H7 (cell line): ENCODE measurements around the gene REV3L. TPM values are rescaled to one million over a fixed set of nuclear protein-coding genes. Genes with fewer than 3 reads are reported as not detected.
A peak's percentile ranks its signal among the peaks of the same experiment; 100 is the strongest.

Experiments used
- DNase-seq: peaks from one replicate; pipeline ENCODE4 v3.0.0; 2012
- H3K27me3 ChIP-seq: 2 replicates; pipeline ENCODE4 v1.6.0; 2011; ENCODE audit warnings: mild to moderate bottlenecking, low read length; ENCODE audit not compliant: control insufficient read depth, insufficient read depth
- H3K36me3 ChIP-seq: replicated peaks from 2 replicates; pipeline ENCODE4 v1.5.1; 2011; ENCODE audit warnings: low read length; ENCODE audit not compliant: control insufficient read depth, insufficient read depth
- H3K4me3 ChIP-seq: 2 replicates; pipeline ENCODE4 v1.5.1; 2011; ENCODE audit warnings: low read depth, mild to moderate bottlenecking, control low read depth, low read length, moderate library complexity; ENCODE audit not compliant: insufficient read depth
- total RNA-seq: library from RNA; depleted of rRNA; stranded (reverse); fragments of >200 nt; shearing (Covaris generic); gene quantifications from 2 replicates; pipeline ENCODE4 v1.2.3, GENCODE V29; 2014

The REV3L gene
- total RNA-seq, 1 experiment from 2014 or later, result 2.1 TPM

DNA sequence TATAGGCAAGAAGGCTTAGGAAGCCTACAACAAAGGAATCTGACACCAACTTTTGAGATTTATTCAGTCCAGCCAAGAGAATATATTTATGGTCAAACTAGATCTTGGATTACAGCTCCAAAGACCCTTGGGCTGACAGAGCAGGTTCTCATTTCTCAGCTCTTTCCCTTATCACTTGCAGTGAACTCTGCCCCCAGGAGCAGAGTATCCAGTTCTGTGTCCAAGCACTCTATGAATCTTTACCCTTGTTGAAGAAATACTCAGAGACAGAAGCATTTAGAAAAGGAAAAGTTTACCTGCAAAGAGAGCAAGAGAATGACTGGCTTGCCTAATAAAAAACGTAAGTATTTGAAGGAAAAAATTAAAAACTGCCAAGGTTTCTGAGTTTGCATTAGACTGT, 205.2 kb downstream of the REV3L start:
- H3K4me3 ChIP-seq, result no peak overlapping the region
- peaks cover 15% of the 10 kb centered on the region for H3K36me3 ChIP-seq
- no peak for DNase-seq
- H3K27me3 ChIP-seq, result no peaks in the 10 kb centered on the region

- peaks cover 14% of the 10 kb centered on the region for H3K36me3 ChIP-seq
- no peak overlapping the region for H3K4me3 ChIP-seq
- DNase-seq, result no peak
- no peaks in the 10 kb centered on the region for H3K27me3 ChIP-seq
Measured at GRCh38 chr6:111276736-111277135, 206.3 kb downstream of the REV3L start.

DNA sequence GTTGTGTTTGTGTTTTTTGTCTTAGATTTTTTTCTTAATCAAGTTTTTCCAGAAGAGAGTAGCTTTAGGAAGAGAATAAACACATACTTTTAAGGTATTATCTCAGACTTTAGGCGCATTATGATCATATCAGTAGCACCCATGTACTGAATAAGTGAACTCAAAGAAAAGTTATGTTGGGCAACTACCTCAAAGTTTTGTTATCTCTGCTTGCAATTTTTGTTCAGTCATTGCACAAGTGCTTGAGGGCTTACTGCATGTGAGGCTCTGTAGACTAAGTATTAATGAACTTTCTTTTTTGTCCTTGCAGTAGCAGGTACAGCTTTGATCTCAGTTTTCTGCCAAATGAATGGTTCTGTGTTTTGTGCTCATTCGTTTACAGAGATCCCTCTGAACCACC, 206.7 kb downstream of the REV3L start:
- Histone ChIP-seq H3K36me3 (peaks cover 14% of the 10 kb centered on the region), H3K4me3 (no peak overlapping the region), H3K27me3 (no peaks in the 10 kb centered on the region)
- no peak for DNase-seq

- Histone ChIP-seq H3K36me3 (peaks cover 14% of the 10 kb centered on the region), H3K4me3 (no peak overlapping the region)
Measured at GRCh38 chr6:111274593-111275217, 208.3 kb downstream of the REV3L start.

GRCh38 chr6:111270121-111270520, 212.9 kb downstream of the REV3L start:
- no peak overlapping the region for H3K4me3 ChIP-seq
- H3K27me3 ChIP-seq, result no peaks in the 10 kb centered on the region
- DNase-seq, result no peak
- peaks cover 10% of the 10 kb centered on the region for H3K36me3 ChIP-seq

More at GRCh38 chr6:111274593-111275217, 208.3 kb downstream of the REV3L start:
- no peaks in the 10 kb centered on the region for H3K27me3 ChIP-seq
- no peak for DNase-seq

DNA sequence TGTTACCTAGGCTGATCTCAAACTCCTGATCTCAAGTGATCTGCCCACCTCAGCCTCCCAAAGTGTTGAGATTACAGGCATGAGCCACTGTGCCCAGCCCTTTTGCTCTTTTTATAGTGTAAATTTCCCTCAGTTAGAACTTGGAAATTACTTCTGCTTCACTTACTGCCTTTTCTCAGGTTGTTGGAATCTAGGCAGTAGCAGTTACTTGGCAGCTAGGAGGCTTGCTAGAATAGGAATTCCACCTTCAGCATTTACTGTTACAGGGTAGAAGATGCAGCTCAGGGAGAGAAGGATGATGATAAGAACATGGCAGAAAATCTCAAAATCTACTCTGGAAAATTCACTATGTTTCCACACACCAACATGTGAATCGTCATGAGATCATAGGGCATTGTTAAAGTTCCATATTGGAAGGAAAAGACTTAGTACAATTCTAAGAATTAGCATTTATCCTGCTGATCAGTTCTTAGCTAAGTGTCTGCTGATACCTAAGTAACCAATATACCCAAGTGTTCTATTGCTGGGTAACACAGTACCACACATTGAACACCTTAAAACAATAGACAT, 213.5 kb downstream of the REV3L start:
- H3K36me3 ChIP-seq, result peaks cover 11% of the 10 kb centered on the region
- DNase-seq, result no peak
- H3K27me3 ChIP-seq, result no peaks in the 10 kb centered on the region
- H3K4me3 ChIP-seq, result no peak overlapping the region

DNA sequence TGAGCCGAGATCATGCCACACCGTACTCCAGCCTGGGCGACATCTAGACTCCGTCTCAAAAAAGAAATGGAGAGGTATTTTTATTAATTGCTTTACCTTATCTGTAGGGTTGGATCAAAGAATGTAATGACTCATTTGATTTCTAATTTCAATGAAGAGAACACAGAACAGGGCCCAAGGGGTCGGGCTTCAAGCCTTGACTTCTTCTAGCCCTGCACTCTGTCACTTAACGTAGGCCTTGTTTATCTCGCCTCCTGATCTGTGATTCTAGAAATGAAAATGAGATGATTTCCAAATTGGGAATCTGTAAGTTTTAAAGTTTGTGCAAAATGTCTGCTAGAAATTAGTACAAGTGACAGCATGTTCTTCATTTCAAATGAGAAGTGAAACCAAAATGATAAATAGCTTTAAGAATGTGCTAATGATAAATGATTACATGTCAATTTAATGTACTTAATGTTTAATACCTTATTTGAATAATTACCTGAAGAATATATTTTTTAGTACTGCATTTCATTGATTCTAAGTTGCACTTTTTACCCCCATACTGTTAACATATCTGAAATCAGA, 215.2 kb downstream of the REV3L start:
- Histone ChIP-seq H3K4me3 (no peak overlapping the region), H3K27me3 (no peaks in the 10 kb centered on the region), H3K36me3 (peaks cover 16% of the 10 kb centered on the region)
- DNase-seq, result no peak

DNA sequence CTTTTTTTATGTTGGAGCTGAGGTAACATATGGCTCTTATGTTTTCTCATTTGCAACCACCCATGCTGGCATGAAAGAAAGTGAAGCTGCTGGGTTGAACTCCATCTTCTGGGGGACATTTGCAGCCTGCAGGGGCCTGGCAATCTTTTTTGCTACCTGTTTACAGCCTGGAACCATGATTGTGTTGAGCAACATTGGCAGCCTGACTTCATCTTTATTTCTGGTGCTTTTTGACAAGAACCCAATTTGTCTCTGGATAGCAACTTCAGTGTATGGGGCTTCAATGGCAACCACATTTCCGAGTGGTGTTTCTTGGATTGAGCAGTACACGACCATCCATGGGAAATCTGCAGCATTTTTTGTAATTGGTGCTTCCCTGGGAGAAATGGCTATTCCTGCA, 216.7 kb downstream of the REV3L start:
- Histone ChIP-seq H3K4me3 (no peak overlapping the region), H3K27me3 (no peaks in the 10 kb centered on the region), H3K36me3 (peaks cover 19% of the 10 kb centered on the region)
- DNase-seq, result no peak

GRCh38 chr6:111265842-111266241, 217.2 kb downstream of the REV3L start:
- DNase-seq, result no peak
- Histone ChIP-seq H3K27me3 (no peaks in the 10 kb centered on the region), H3K4me3 (no peak overlapping the region), H3K36me3 (peaks cover 19% of the 10 kb centered on the region)

DNA sequence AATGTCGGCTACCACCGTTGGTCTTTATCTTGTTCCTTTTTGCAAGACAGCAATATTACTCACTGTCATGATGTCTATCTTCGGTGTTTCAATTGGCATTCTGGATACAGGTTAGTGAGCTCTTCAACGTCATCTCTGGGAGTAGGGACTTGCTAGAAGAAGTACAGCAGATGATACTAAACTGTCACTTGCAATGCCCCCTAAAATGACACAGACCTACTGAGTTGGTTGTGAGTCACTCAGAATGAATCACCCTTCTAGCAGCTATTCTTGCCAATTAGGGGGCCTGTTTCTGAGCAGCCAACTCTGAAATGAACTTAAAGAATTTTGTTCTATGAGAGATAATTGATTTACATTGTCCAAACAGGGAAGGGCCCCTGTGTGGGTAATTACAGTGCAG, 219.2 kb downstream of the REV3L start:
- H3K36me3 ChIP-seq, result peaks cover 19% of the 10 kb centered on the region
- H3K4me3 ChIP-seq, result no peak overlapping the region
- no peaks in the 10 kb centered on the region for H3K27me3 ChIP-seq
- DNase-seq, result no peak

GRCh38 chr6:111260570-111261298, 222.3 kb downstream of the REV3L start:
- Histone ChIP-seq H3K36me3 (peaks cover 10% of the 10 kb centered on the region), H3K27me3 (no peaks in the 10 kb centered on the region), H3K4me3 (no peak overlapping the region)
- no peak for DNase-seq

GRCh38 chr6:111259089-111259831, 223.8 kb downstream of the REV3L start:
- DNase-seq, result peak; percentile 96
- H3K4me3 ChIP-seq, result peak overlapping the region; percentile 88
- no peaks in the 10 kb centered on the region for H3K27me3 ChIP-seq
- peaks cover 8% of the 10 kb centered on the region for H3K36me3 ChIP-seq

DNA sequence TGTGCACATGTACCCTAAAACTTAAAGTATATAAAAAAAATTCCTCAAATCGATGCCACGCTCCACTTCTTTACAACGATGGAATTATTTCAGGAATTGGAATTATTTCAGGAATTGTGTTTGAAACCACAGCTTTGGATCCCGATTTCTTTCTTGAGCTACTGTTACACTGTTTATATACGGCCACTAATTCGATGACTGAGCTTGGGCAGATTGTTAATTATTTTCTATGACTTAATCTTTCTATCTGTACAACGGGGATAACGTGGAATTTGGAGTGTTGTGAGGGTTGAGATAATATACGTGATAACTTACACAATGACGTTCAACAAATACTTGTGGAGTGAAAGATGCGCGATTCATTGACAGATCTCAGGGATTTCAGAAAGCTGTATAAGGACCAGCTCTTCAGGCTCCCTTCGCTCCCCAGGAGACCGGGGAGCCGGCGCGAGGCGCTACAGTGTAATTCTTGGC, 224.4 kb downstream of the REV3L start:
- Histone ChIP-seq H3K27me3 (no peaks in the 10 kb centered on the region), H3K4me3 (no peak overlapping the region), H3K36me3 (peaks cover 4% of the 10 kb centered on the region)
- DNase-seq, result no peak

GRCh38 chr6:111258010-111258409, 225.0 kb downstream of the REV3L start:
- Histone ChIP-seq H3K36me3 (peaks cover 4% of the 10 kb centered on the region), H3K4me3 (no peak overlapping the region), H3K27me3 (no peaks in the 10 kb centered on the region)
- no peak for DNase-seq
